HG03460 (cell line): ENCODE measurements around the gene NAV2.
"Not testable (repeated sequence)": the region's sequence is repeated elsewhere in the genome, so short reads cannot be mapped to it uniquely, and the experiment has no call there.

Source experiments
- ATAC-seq: cut with Tn5 transposase; IDR thresholded peaks from one replicate; pipeline ENCODE4 v1.9.1; 2021; ENCODE audit not compliant: unreplicated experiment

Gene NAV2

DNA sequence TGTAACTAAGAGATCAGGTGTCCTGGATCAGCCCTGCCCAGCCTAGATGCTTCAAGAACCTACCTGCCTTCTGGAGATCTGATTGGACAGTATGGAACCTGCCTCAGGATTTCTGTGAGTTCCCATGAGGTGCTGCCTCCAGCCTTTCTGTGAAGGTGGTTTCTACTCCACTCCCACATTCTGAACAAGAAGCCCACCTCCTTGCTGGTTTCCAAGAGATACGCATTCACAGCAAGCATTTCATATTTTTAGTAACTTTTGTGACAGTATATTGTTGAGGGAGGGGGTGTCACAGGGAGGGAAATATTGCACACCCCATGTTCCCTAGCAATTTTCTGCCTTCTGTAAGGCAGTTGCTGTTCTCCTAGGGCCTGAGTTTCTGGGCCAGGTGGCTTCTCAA, 204.4 kb downstream of the NAV2 start:
- ATAC-seq, result no peak

GRCh38 chr11:19918302-19919049, 205.8 kb downstream of the NAV2 start:
- no peak for ATAC-seq

DNA sequence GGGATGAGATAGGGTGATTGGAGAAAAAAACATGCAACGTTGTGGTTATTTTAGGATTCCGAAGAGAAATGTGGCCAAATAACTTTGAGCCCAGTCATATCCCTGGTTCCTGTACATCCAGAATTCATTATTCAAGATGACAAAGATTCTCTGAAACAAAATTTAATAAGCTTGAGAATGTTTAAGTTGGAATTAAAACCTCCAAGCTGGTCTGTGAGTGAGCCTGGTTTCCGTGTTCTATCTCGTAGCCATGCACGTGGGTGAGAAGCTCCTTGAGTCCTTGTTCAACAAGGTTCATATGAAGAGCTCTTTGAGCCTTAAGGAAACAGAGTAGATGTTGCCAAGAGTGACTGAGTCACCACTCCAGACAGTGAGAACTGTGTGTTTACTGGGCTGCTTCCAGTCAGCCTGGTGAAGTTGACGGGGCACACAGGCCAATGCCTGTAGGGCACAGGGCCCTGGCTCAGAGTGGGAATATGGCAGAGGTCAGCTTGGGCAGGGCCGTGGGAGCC, 206.5 kb downstream of the NAV2 start:
- ATAC-seq, result no peak

DNA sequence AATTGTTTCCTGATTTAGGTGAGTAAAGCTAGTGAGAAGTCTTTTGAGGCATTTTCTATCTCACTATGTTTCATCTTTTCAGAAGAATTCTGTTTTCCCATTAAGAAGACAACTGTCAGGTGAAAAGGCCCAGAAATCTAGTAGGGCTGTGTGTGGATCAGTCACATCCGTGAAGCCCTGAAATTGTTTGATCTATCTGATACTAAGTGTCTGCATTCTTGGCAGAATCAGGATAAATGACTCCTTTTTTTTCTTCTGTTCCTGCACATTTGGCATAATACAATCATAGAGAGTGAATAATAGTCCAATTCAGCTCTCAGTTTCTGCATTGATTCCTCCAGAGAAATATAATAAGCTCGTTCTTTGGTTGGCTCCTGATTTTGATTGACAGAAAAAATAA, 208.3 kb downstream of the NAV2 start:
- no peak for ATAC-seq

DNA sequence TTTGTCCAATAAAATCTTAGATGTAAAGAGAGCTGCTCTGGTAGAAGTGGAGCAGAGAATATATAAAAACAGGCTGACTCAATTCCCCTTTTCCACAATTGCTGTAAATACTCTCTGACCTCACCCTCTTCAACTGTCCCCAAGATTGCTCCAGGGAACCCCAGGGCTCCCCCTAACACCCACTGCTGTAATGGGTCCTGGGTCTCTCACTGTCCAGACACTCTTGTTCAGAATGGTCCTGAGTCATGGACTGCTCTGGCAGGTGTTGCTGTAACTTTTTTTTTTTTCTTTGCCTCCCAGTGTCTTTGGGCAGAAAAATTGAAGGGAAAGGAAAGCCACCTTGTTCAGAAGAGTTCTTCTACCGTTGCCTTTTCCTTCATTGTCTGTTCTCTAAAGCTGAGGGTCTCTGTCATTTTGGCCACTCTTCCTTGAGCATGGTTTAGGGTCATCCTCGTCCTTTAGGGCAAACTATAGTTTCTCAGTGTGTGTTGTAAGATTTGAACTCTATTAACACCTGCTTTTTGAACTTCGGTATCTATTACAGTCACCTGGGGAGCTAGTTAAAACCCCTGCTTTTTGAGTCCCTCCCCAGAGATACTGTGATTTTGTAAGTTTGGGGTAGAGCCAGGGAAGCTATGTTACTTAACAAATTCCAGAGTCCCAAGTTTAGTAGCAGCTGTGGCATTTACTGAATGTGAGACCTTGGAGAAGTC, 209.5 kb downstream of the NAV2 start:
- no peak for ATAC-seq

DNA sequence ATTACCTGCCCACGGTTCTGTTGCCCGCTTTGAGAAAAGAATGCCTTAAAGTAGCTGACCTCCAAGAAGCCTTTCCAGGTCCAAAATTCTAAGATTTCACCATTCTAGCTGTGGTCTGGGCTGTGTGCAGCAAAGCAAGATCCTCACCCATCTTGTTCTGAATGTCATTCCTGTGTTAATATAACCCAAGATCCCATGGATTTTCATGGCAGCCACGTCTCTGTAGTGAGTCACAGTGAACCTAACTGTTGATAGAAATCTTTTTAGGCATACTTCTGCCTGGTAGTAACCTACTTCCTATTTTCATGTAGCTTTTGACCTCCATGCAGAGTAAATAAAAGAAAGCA, 210.0 kb downstream of the NAV2 start:
- ATAC-seq, result no peak

DNA sequence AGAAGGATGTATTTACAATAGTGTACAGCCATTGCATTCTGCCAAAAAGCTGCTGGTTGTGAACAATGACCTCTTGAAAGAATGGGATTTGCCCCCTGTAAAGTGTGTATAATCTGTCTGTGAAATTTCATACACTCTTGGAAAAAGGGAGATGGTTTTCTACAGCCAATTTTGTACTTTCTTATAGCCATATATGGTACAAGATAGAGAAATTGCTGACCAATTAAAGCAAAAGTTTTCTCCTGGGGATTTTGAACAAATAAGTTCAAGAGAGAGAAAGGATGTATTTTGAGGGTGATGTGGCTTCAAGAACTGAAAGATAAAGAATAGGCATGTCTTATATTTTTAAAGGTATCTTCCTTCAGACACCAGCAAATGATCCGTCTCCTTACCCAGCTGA, 211.0 kb downstream of the NAV2 start:
- no peak for ATAC-seq

DNA sequence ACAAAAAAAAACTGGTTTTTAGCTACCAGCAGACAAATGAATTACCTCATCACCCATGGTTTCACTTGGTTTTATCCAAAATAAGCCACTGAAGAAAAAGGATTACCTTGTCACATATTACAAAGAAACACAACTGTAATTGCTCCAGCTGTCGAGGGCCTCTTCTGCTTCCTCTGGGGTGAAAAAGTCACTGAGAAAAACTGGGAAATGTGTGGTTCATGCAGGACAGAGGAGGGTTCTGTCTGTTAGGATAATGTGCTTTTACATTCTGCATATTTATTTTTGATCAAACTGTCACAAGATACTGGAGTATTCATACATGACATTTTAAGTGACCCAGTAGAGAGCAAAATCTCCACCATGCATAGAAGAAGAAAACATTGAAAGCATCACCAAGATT, 211.7 kb downstream of the NAV2 start:
- no peak for ATAC-seq

DNA sequence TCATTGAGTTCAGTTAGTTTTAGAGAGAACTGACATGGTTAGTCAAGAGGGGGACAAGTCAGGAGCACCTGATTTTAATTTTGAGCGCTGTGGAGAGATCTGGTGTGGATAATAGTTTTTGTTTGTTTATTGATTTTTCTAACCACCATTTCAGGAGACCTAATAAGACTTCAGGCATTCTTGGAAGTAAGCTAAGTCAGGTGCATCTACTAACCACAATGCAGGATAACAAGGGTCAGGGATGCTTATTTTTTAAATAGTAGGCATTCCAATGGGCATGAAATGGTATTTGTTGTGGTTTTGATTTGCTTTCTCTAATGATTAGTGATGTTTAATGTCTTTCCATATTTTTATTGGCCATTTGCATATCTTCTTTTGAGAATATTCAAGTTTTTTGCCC, 212.1 kb downstream of the NAV2 start:
- ATAC-seq, result no peak

DNA sequence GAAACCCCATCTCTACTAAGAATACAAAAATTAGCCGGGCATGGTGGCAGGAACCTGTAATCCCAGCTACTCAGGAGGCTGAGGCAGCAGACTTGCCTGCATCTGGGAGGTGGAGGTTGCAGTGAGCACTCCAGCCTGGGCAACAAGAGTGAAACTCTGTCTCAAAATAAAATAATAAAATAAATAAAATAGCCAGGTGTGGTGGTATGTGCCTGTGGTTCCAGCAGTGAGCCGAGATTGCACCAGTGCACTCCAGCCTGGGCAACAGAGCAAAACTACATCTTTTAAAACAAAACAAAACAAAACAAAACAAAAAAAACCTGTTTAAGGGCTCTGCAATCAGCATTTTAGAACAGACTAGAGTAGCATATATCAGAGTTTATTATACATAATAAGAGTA, 214.8 kb downstream of the NAV2 start:
- not testable (repeated sequence) for ATAC-seq

DNA sequence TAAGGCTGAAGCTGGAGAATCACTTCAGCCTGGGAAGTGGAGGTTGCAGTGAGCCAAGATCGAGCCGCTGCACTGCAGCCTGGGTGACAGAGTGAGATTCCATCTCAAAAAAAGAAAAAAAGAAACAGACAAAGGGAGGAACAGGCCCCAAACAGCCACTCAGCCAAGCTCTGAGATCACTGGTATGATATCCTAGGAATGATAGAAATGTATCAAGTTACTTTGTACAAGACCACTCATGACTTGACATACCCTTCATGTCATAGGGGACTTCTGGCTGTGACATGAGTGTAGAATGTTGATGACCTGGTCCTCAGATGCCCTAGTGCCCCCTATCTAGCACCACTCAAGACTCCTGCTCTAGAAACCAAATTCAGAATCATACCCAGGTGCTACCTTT, 216.5 kb downstream of the NAV2 start:
- ATAC-seq, result no peak

DNA sequence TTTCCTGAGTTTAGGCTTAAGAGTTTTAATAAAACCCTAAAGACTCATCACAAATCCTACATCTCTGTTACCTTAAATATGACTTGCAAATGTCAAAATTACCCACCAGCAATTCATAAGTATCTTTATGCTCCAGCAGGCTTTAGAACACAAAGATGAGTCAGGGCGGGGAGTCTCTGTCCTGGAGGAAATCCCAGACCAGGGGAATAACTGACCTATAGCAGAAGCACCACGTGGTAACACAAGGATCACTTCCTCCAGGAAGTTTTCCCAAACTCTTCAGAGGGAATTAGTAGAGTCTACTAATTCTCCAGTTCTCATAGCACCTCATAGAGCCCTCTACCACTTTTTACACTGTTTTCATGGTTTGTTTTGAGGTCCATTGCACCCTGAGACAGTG, 217.0 kb downstream of the NAV2 start:
- no peak for ATAC-seq

- no peak for ATAC-seq
These were observed 218.6 kb downstream of the NAV2 start for GRCh38 chr11:19931141-19931770.

DNA sequence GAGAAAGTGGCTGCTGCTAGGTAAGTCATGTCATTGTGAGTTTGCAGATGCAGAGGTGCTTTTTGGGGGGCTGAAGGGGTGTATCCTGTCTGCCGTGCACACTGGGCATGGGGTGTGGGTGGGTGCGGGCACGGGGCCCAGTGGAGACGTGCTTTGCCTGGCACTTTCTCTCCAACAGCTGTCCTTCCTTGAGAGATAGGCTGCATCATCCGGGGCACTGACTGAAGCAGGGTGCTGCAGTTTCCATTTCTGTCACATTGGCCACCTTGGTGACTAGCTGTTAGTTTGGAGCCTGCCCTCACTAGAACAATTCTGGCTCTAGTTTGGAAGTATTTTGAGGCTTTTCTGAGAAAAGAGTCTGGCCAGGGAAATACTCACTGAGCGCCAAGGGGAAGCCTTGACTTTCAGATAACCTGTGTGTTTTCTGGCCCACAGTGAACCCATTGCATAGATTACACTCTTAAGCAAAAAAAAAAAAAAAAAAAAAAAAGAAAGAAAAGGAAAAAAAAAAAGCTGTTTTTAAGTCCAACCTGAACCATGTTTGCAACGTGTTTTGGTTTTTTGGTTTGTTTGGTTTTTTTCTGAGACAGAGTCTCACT, 219.2 kb downstream of the NAV2 start:
- ATAC-seq, result no peak

- no peak for ATAC-seq
These were observed 220.6 kb downstream of the NAV2 start for GRCh38 chr11:19933132-19933735.

- no peak for ATAC-seq
These were observed 221.3 kb downstream of the NAV2 start for GRCh38 chr11:19933801-19934488.

- no peak for ATAC-seq
These were observed 222.2 kb downstream of the NAV2 start for GRCh38 chr11:19934828-19935259.

- ATAC-seq, result no peak
These were observed 222.9 kb downstream of the NAV2 start for GRCh38 chr11:19935507-19935906.

DNA sequence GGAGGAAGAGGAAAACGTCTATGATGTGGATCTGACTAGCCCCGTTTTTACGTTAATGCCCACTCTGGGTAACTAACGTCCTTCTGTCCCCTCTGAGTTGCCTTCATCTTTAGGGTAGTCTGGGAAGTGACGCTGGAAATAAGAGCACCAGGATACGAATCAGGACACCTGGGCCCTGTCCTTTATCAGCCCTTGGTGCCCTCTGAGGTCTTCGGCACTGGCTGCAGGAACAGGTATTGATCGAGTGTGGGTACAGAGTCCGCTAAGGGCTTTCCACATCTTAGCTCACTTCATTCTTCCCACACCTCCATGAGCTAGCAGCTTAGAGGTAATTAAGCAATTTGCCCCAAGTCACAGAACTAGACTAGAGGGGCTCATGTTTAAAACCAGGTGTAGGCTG, 223.8 kb downstream of the NAV2 start:
- no peak for ATAC-seq

DNA sequence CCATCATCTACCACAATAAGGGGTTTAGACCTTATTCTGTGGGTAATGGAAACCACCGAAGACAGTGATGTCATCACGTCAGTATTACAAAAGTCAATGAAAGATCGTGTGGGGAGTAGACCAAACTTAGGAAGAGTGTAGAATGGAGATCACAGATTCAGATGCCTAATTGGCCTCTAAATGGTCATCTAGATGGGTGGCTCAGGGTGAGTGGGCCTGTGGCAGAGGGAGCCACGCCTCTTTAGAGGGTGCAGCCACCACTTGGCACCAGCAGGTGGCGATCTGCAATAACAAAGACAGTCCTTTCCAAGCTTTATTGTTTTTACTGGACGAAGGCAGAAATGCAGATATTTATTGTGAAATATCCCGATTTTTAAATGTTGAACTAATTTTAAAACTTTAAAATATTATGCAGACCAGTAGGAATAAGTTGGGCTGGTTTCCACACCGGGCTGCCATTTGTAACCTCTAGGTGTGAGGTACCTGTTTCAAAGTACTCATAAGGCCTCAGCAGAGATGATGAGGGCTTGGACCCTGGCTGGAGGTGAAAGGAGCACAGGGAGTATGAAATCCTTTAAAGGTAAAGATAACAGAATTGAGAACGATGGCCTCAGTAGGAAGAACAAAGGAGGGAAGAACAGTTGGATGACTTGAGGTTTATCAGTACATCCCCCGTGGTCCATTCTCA, 225.7 kb downstream of the NAV2 start:
- ATAC-seq, result peak; percentile 65
